ENCODE data around the gene PLA2R1.

The PLA2R1 gene

GRCh38 chr2:159891917-159892730 is 170.3 kb downstream of the PLA2R1 start:
- no peak for DNase-seq

DNA sequence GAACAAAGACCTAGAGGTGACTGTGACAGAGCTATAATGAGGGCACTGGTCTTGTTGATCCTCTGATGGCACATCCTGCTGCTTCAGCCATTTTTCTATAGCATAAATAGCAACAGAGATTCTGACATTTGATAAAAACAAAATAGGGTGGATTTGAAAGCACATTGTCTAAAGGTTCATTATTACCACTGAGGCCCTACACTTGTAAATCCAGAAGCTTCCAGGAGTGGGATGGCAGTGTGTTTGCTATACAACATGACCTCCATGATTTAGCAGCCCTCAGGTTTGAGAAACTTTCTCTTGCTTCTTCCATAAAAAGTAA is 171.2 kb downstream of the PLA2R1 start:
- no peak for DNase-seq

- DNase-seq = no peak
These were observed 171.7 kb downstream of the PLA2R1 start for GRCh38 chr2:159890551-159891266.

- no peak for DNase-seq
These were observed 180.2 kb downstream of the PLA2R1 start for GRCh38 chr2:159882130-159882745.
